HG02973 (cell line): ENCODE measurements around the gene PNMA1.

ENCODE experiments used
- ATAC-seq: cut with Tn5 transposase; IDR thresholded peaks from one replicate; pipeline ENCODE4 v1.9.1; 2021; ENCODE audit warnings: moderate library complexity; ENCODE audit not compliant: unreplicated experiment

PNMA1 gene

DNA sequence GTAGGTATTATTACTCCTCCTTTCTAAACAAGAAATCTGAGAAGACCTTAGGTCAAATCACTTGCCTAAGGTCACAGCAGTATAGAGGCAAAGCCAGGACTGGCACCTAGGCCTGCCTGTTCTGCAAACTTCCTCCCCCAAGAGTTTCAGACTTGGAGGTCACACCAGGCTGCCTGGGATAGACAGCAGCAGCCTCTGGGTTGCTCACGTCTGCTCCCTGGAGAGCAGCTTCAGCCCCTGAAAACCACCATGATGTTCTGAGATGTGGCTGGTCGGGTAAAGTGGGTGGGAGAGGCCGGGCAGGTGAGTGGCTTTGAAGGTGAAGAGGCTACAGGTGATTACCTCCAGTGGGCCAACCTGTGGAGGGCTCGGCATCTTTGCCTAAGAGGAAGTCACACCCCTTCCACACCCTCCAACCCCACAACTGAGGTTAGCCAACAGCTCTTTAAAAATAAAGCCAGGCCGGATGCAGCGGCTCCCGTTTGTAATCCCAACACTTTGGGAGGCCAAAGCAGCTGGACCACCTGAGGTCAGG lies 37.0 kb upstream of the PNMA1 start:
- ATAC-seq = no peak

GRCh38 chr14:73750531-73750901 lies 36.3 kb upstream of the PNMA1 start:
- ATAC-seq = no peak

DNA sequence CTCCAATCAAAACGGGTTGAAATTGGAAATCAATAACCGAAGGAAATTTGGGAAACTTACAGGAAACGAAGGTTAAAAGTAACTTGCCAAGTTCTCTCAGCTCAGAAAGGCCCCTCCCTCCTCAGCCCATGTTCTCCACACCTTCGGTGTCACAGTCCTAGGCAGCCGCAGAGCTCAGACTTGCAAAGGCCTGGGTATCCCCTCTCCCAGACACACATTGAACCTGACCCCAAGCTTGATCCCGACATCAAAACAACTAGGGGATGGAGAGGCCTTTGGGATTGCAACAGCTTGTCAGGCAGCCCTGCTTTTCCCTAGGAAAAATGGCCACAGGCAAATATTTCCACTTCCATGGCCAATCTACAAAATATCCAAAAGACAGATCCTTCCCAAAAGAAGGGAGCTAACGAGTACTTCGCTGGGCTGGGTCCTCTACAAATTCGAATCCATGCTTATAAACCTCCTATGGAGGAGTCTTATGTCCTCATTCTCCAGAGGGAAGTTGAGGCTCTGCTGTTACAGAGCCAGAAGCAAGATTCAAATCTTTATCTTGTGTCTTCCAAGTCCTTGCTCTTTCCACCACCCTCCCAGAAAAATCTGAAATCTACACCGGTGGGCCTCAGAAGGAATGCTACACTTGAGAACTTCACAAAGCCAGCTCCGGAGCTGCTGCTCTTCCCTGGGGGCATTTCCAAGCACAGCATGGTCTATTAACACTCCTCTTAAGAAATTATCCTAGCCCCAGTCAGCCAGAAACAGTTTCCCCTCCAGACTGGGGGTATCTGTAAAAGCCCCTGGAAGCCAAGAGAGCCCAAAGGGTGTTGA lies 35.7 kb upstream of the PNMA1 start:
- no peak for ATAC-seq

- no peak for ATAC-seq
Measured at GRCh38 chr14:73748858-73749357, 34.7 kb upstream of the PNMA1 start.

GRCh38 chr14:73747379-73748211 lies 33.4 kb upstream of the PNMA1 start:
- ATAC-seq = no peak

- ATAC-seq = no peak
Measured at GRCh38 chr14:73746520-73747378, 32.6 kb upstream of the PNMA1 start.

GRCh38 chr14:73745571-73746519 lies 31.7 kb upstream of the PNMA1 start:
- ATAC-seq = no peak

DNA sequence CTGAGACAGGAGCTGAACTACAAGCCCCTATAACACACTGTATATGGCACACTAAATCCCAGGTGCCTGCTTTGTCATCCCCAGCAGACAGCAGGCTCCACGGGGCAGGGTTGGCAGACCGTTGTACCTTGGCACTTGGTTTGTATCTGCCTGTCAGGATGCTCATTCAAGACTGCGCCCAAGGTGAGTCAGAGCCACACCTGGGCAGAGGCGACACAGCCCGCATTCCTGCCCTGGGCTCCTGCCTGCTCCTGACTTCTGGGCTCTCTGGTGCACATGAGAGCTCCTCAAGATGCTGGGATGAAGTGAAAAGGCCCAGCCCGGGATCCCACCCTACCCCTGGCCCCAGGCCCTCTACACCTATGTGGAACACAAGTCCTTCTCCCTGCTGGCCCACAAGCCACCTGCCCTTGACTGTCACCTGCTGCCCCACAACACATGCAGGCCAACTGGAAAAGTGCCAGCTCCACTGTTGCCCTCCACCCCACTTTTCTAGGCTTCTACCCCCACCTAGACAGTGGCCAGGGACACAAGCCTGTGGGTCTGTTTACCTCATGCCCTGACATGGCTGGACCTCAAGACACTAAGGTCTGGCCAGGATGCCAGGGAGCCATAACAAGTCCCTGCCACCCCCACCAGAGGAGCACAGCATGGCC lies 30.8 kb upstream of the PNMA1 start:
- ATAC-seq = no peak

GRCh38 chr14:73744175-73744867 lies 30.1 kb upstream of the PNMA1 start:
- no peak for ATAC-seq

DNA sequence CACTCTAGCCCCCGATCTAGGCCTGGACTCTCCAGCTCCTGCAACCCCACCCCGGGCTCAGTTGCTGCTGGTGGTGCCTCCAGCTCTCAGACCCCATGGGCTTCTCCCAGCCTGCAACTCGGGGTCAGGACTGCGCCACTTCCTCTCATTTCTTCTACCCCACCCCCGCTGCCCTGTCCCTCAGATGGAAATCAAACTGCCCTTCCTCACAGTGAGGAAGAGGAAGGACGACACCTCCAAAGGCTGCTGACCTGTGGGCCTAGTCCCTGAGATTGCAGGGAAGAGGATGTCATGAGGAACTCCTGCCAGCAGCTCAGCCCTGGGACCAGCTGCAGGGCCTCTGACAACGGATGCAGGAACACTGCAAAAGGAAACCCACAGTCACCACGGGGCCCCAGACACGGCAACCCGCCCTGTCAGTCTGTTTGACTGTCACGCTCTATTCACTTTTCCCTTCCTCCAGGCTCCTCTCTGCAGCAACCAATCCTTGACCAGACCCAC lies 29.3 kb upstream of the PNMA1 start:
- ATAC-seq = peak; percentile 41

- ATAC-seq = no peak
Measured at GRCh38 chr14:73742520-73743238, 28.5 kb upstream of the PNMA1 start.

DNA sequence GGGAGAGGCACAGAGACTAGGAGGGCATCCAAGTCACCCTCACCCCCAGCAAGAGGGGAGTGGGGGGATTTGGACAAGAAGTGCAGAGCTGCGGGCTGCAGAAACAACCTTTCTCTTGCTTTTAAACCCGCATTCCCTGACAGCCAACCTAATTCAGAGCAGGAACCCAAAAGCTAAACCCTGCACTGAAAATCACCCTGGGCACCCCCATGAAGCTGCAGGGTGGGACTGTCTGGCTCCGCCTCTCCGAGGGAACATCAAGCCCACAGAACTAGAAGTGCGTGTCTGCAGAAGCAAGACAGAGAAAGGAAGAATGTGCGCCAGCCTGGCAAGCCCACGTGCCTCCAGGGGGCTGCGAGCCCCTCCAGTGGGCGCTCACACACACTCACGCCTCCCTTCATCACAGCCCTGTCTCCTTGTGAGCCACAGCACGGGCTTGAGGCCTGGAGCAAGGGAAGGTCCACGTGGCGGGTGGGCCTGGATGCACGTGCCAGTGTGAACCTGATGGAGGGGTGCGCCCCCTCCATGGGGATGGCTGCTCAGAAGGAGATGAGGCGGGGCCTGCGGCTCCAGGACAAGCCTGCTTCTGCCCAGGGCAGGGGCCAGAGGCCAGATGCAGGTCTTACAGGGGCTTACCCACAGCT lies 27.8 kb upstream of the PNMA1 start:
- ATAC-seq = no peak

GRCh38 chr14:73741386-73741875 lies 27.2 kb upstream of the PNMA1 start:
- no peak for ATAC-seq

GRCh38 chr14:73740618-73741326 lies 26.6 kb upstream of the PNMA1 start:
- ATAC-seq = no peak

- ATAC-seq = no peak
Measured at GRCh38 chr14:73739899-73740617, 25.9 kb upstream of the PNMA1 start.
